HEK293 (cell line): ENCODE data around the gene SLC39A10.

Experiments used
- CTCF ChIA-PET: fragments of 350-600 bp; formaldehyde crosslinking; extraction: SDS; loops from one replicate; lab custom pipeline; 2021; ENCODE audit warnings: antibody characterized with exemption; lab: Yijun Ruan, JAX
- POLR2A ChIA-PET: fragments of 300-600 bp; formaldehyde crosslinking; extraction: SDS; loops from one replicate; lab custom pipeline; 2020; ENCODE audit warnings: antibody characterized with exemption, inconsistent platforms; lab: Yijun Ruan, JAX
- H3K27ac ChIP-seq: fragments of 200-500 bp; sonication (Bioruptor generic); 2 replicates; pipeline ENCODE4 v1.5.1; 2014; ENCODE audit warnings: low read depth, low read length, control low read depth, inconsistent platforms; ENCODE audit errors: extremely low read depth
- H3K36me3 ChIP-seq, 2 experiments: fragments of 200-500 bp in 1 of 2; sonication (Bioruptor generic) in 1 of 2; 1 replicate in 1 of 2; 2 replicates in 1 of 2; pipeline ENCODE4 v1.5.1; 2014 to 2017; ENCODE audit warnings: inconsistent platforms in 2 of 2, low read length in 2 of 2; ENCODE audit not compliant: control insufficient read depth in 2 of 2, insufficient read depth in 1 of 2
- H3K4me1 ChIP-seq: fragments of 200-500 bp; sonication (Bioruptor generic); 2 replicates; pipeline ENCODE4 v1.5.1; 2014; ENCODE audit warnings: mild to moderate bottlenecking, low read length, inconsistent platforms; ENCODE audit not compliant: control insufficient read depth, insufficient read depth
- H3K4me3 ChIP-seq: 2 replicates; pipeline ENCODE4 v1.5.1; 2011; ENCODE audit warnings: low read depth, mild to moderate bottlenecking, control low read depth, low read length, moderate library complexity
- H3K9me3 ChIP-seq: fragments of 200-500 bp; sonication (Bioruptor generic); 2 replicates; pipeline ENCODE4 v1.5.1; 2014; ENCODE audit warnings: low read depth, low read length, inconsistent platforms; ENCODE audit not compliant: control insufficient read depth, insufficient read depth
- GLIS2 ChIP-seq: fragments of 450-650 bp; formaldehyde crosslinking; IDR thresholded peaks from 2 replicates; pipeline ENCODE4 v1.5.1; 2016; ENCODE audit warnings: missing biosample characterization, missing genetic modification characterization
- KLF1 ChIP-seq: fragments of 450-650 bp; formaldehyde crosslinking; IDR thresholded peaks from 2 replicates; pipeline ENCODE4 v1.5.1; 2016; ENCODE audit warnings: missing biosample characterization, missing genetic modification characterization
- KLF10 ChIP-seq: fragments of 450-650 bp; IDR thresholded peaks from 2 replicates; pipeline ENCODE4 v1.5.1; 2018; ENCODE audit warnings: missing biosample characterization, mild to moderate bottlenecking, missing genetic modification characterization
- PRDM2 ChIP-seq: fragments of 450-650 bp; formaldehyde crosslinking; IDR thresholded peaks from 2 replicates; pipeline ENCODE4 v1.5.1; 2016; ENCODE audit warnings: missing biosample characterization, missing genetic modification characterization, borderline replicate concordance
- PRDM6 ChIP-seq: fragments of 450-650 bp; formaldehyde crosslinking; IDR thresholded peaks from 2 replicates; pipeline ENCODE4 v1.5.1; 2017; ENCODE audit warnings: missing biosample characterization, missing genetic modification characterization
- SCRT2 ChIP-seq: fragments of 450-650 bp; formaldehyde crosslinking; IDR thresholded peaks from 2 replicates; pipeline ENCODE4 v1.5.1; 2016; ENCODE audit warnings: missing biosample characterization, missing genetic modification characterization
- SP7 ChIP-seq: fragments of 450-650 bp; formaldehyde crosslinking; IDR thresholded peaks from 2 replicates; pipeline ENCODE4 v1.5.1; 2016; ENCODE audit warnings: missing biosample characterization, missing genetic modification characterization
- ZIC2 ChIP-seq: fragments of 450-650 bp; formaldehyde crosslinking; IDR thresholded peaks from 2 replicates; pipeline ENCODE4 v1.5.1; 2016; ENCODE audit warnings: missing biosample characterization, missing genetic modification characterization
- ZNF146 ChIP-seq: fragments of 450-650 bp; formaldehyde crosslinking; IDR thresholded peaks from 2 replicates; pipeline ENCODE4 v1.5.1; 2016; ENCODE audit warnings: missing biosample characterization, missing genetic modification characterization
- ZNF2 ChIP-seq: fragments of 450-650 bp; formaldehyde crosslinking; IDR thresholded peaks from 2 replicates; pipeline ENCODE4 v1.5.1; 2016; ENCODE audit warnings: missing biosample characterization, missing genetic modification characterization
- ZNF214 ChIP-seq: fragments of 450-650 bp; formaldehyde crosslinking; IDR thresholded peaks from 2 replicates; pipeline ENCODE4 v1.5.1; 2017; ENCODE audit warnings: missing biosample characterization, mild to moderate bottlenecking, missing genetic modification characterization, borderline replicate concordance
- ZNF366 ChIP-seq: fragments of 450-650 bp; formaldehyde crosslinking; conservative IDR thresholded peaks from 2 replicates; pipeline ENCODE4 v1.5.1; 2016; ENCODE audit warnings: missing biosample characterization, missing genetic modification characterization
- ZNF585B ChIP-seq: fragments of 450-650 bp; formaldehyde crosslinking; IDR thresholded peaks from 2 replicates; pipeline ENCODE4 v1.5.1; 2016; ENCODE audit warnings: missing biosample characterization, missing genetic modification characterization
- ZNF600 ChIP-seq: fragments of 450-650 bp; formaldehyde crosslinking; IDR thresholded peaks from 2 replicates; pipeline ENCODE4 v1.5.1; 2016; ENCODE audit warnings: missing biosample characterization, missing genetic modification characterization
- ZNF621 ChIP-seq: fragments of 450-650 bp; formaldehyde crosslinking; IDR thresholded peaks from 2 replicates; pipeline ENCODE4 v1.5.1; 2017; ENCODE audit warnings: missing biosample characterization, missing genetic modification characterization
- ZNF624 ChIP-seq: fragments of 450-650 bp; formaldehyde crosslinking; IDR thresholded peaks from 2 replicates; pipeline ENCODE4 v1.5.1; 2017; ENCODE audit warnings: missing biosample characterization, missing genetic modification characterization
- ZNF639 ChIP-seq: fragments of 450-650 bp; formaldehyde crosslinking; IDR thresholded peaks from 2 replicates; pipeline ENCODE4 v1.5.1; 2016; ENCODE audit warnings: missing biosample characterization, missing genetic modification characterization
- ZNF645 ChIP-seq: fragments of 450-650 bp; formaldehyde crosslinking; IDR thresholded peaks from 2 replicates; pipeline ENCODE4; 2016; ENCODE audit warnings: missing biosample characterization, missing genetic modification characterization
- ZNF747 ChIP-seq: fragments of 450-650 bp; formaldehyde crosslinking; IDR thresholded peaks from 2 replicates; pipeline ENCODE4 v1.5.1; 2016; ENCODE audit warnings: missing biosample characterization, missing genetic modification characterization
- TF ChIP-seq, protein P1 (sequence below): fragments of 450-650 bp; formaldehyde crosslinking; IDR thresholded peaks from 2 replicates; pipeline ENCODE4 v1.5.0; 2017; ENCODE audit warnings: missing biosample characterization, missing genetic modification characterization, borderline replicate concordance

SLC39A10 gene

GRCh38 chr2:195683174-195683573 lies 26.1 kb downstream of the SLC39A10 start (continued):
- TF ChIP-seq PRDM2 (tag by site-specific recombination) (no peak), ZNF600 (peak; percentile 27; the same call in 1 of the 2 replicates), ZNF366 (tag by site-specific recombination) (peak; percentile 31)

- H3K4me1 ChIP-seq, result peaks cover 7% of the 10 kb centered on the region; the same call in 1 of the 2 replicates
- H3K27ac ChIP-seq, result no peak overlapping the region
- ChIA-PET POLR2A (no interaction called here), CTCF (no interaction called here)
- H3K36me3 ChIP-seq, result no peaks in the 10 kb centered on the region
- TF ChIP-seq ZNF621 (tag by site-specific recombination), result no peak
- no peak for TF ChIP-seq ZNF146 (tag by site-specific recombination)
- TF ChIP-seq ZNF2 (tag by site-specific recombination), result no peak
- TF ChIP-seq GLIS2 (tag by site-specific recombination), result no peak
- H3K9me3 ChIP-seq, result no peaks in the 10 kb centered on the region
- no peak overlapping the region for H3K4me3 ChIP-seq
These were observed 29.5 kb downstream of the SLC39A10 start for GRCh38 chr2:195686564-195686963.

GRCh38 chr2:195687320-195688086 lies 30.5 kb downstream of the SLC39A10 start:
- ChIA-PET CTCF (interaction anchor here (0.6 to 1.6 kb wide), 2 partner anchors 27 to 1032 kb away, joined by 3 to 4 read pairs; no protein-coding TSS in a partner anchor), POLR2A (no interaction called here)
- no peaks in the 10 kb centered on the region for H3K36me3 ChIP-seq
- no peaks in the 10 kb centered on the region for H3K9me3 ChIP-seq
- no peak overlapping the region for H3K4me3 ChIP-seq
- no peak overlapping the region for H3K27ac ChIP-seq
- peaks cover 7% of the 10 kb centered on the region; the same call in 1 of the 2 replicates for H3K4me1 ChIP-seq
- no peak for TF ChIP-seq KLF1 (tag by site-specific recombination)
- no peak for TF ChIP-seq ZIC2
- TF ChIP-seq ZNF639, result no peak
- no peak for TF ChIP-seq ZNF747 (tag by site-specific recombination)
- no peak for TF ChIP-seq ZNF585B (tag by site-specific recombination)
- no peak for TF ChIP-seq ZNF214 (tag by site-specific recombination)
- TF ChIP-seq PRDM6 (tag by site-specific recombination), result no peak
- TF ChIP-seq ZNF645 (tag by site-specific recombination), result no peak
- TF ChIP-seq ZNF624 (tag by site-specific recombination), result no peak
- TF ChIP-seq KLF10 (tag by site-specific recombination), result no peak
- TF ChIP-seq SCRT2, result no peak
- TF ChIP-seq, protein P1, sequence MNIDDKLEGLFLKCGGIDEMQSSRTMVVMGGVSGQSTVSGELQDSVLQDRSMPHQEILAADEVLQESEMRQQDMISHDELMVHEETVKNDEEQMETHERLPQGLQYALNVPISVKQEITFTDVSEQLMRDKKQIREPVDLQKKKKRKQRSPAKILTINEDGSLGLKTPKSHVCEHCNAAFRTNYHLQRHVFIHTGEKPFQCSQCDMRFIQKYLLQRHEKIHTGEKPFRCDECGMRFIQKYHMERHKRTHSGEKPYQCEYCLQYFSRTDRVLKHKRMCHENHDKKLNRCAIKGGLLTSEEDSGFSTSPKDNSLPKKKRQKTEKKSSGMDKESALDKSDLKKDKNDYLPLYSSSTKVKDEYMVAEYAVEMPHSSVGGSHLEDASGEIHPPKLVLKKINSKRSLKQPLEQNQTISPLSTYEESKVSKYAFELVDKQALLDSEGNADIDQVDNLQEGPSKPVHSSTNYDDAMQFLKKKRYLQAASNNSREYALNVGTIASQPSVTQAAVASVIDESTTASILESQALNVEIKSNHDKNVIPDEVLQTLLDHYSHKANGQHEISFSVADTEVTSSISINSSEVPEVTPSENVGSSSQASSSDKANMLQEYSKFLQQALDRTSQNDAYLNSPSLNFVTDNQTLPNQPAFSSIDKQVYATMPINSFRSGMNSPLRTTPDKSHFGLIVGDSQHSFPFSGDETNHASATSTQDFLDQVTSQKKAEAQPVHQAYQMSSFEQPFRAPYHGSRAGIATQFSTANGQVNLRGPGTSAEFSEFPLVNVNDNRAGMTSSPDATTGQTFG, result no peak
- no peak for TF ChIP-seq SP7
